Ectodermal cell (in vitro differentiated cells): ENCODE data around the gene RBBP5.

Source experiments
- H3K27ac ChIP-seq: 2 replicates; pipeline ENCODE4 v1.7.0; 2013; ENCODE audit warnings: mild to moderate bottlenecking, low read depth, low read length; ENCODE audit not compliant: insufficient read depth, poor library complexity, severe bottlenecking
- H3K27me3 ChIP-seq: 2 replicates; pipeline ENCODE4 v1.7.0; 2013; ENCODE audit warnings: mild to moderate bottlenecking, low read length; ENCODE audit not compliant: insufficient read depth, control insufficient read depth, poor library complexity, severe bottlenecking
- H3K36me3 ChIP-seq: one replicate; pipeline ENCODE4 v1.7.0; 2013; ENCODE audit warnings: low read length; ENCODE audit not compliant: control insufficient read depth, insufficient read depth
- H3K4me1 ChIP-seq: one replicate; pipeline ENCODE4 v1.7.0; 2013; ENCODE audit warnings: low read length; ENCODE audit not compliant: control insufficient read depth, insufficient read depth
- H3K4me3 ChIP-seq: 2 replicates; pipeline ENCODE4 v1.7.0; 2013; ENCODE audit warnings: low read depth, low read length, control low read depth; ENCODE audit not compliant: insufficient read depth
- H3K9me3 ChIP-seq: 2 replicates; pipeline ENCODE4 v1.7.0; 2013; ENCODE audit warnings: mild to moderate bottlenecking, low read length, moderate library complexity; ENCODE audit not compliant: control insufficient read depth
- WGBS, 2 experiments: methylation state at CpG; one replicate each; pipeline ENCODE4 v1.1.7; 2013; ENCODE audit warnings: missing lambda C conversion rate in 2 of 2; 5-methylcytosine and 5-hydroxymethylcytosine counted together

The RBBP5 gene

GRCh38 chr1:205076245-205076761 lies 45.5 kb downstream of the RBBP5 start:
- H3K4me1 ChIP-seq: no peaks in the 10 kb centered on the region
- no peaks in the 10 kb centered on the region for H3K36me3 ChIP-seq
- H3K27me3 ChIP-seq: no peaks in the 10 kb centered on the region
- no peak overlapping the region for H3K4me3 ChIP-seq
- 91 to 92% methylated on average over 4 of the region's 4 CpGs for WGBS, 2 experiments
- no peak overlapping the region for H3K27ac ChIP-seq
- H3K9me3 ChIP-seq: no peaks in the 10 kb centered on the region

- Histone ChIP-seq H3K27me3 (no peaks in the 10 kb centered on the region), H3K4me1 (no peaks in the 10 kb centered on the region), H3K4me3 (no peak overlapping the region), H3K9me3 (no peaks in the 10 kb centered on the region), H3K27ac (no peak overlapping the region), H3K36me3 (no peaks in the 10 kb centered on the region)
- WGBS, 2 experiments: 73 to 80% methylated on average over 7 of the region's 7 CpGs
Observed at GRCh38 chr1:205075642-205076155, 46.1 kb downstream of the RBBP5 start.

GRCh38 chr1:205074513-205074912 lies 47.3 kb downstream of the RBBP5 start:
- no peaks in the 10 kb centered on the region for H3K9me3 ChIP-seq
- no peak overlapping the region for H3K27ac ChIP-seq
- H3K36me3 ChIP-seq: no peaks in the 10 kb centered on the region
- WGBS, 2 experiments: 93 to 95% methylated on average over 7 of the region's 7 CpGs
- no peak overlapping the region for H3K4me3 ChIP-seq
- H3K4me1 ChIP-seq: no peaks in the 10 kb centered on the region
- no peaks in the 10 kb centered on the region for H3K27me3 ChIP-seq

GRCh38 chr1:205074084-205074483 lies 47.7 kb downstream of the RBBP5 start:
- H3K4me1 ChIP-seq: no peaks in the 10 kb centered on the region
- no peaks in the 10 kb centered on the region for H3K9me3 ChIP-seq
- WGBS, 2 experiments: 95 to 96% methylated on average over 11 of the region's 11 CpGs

GRCh38 chr1:205073511-205073910 lies 48.3 kb downstream of the RBBP5 start:
- H3K4me3 ChIP-seq: no peak overlapping the region
- WGBS, 2 experiments: 94 to 96% methylated on average over 12 of the region's 12 CpGs
- H3K9me3 ChIP-seq: no peaks in the 10 kb centered on the region
- no peaks in the 10 kb centered on the region for H3K36me3 ChIP-seq
- H3K4me1 ChIP-seq: no peaks in the 10 kb centered on the region
- no peaks in the 10 kb centered on the region for H3K27me3 ChIP-seq
- no peak overlapping the region for H3K27ac ChIP-seq

More at GRCh38 chr1:205074084-205074483, 47.7 kb downstream of the RBBP5 start:
- Histone ChIP-seq H3K4me3 (no peak overlapping the region), H3K27me3 (no peaks in the 10 kb centered on the region), H3K27ac (no peak overlapping the region), H3K36me3 (no peaks in the 10 kb centered on the region)

- Histone ChIP-seq H3K4me1 (no peaks in the 10 kb centered on the region), H3K4me3 (no peak overlapping the region), H3K9me3 (no peaks in the 10 kb centered on the region), H3K27ac (no peak overlapping the region), H3K36me3 (no peaks in the 10 kb centered on the region), H3K27me3 (no peaks in the 10 kb centered on the region)
- 93 to 94% methylated on average over 8 of the region's 8 CpGs for WGBS, 2 experiments
Observed at GRCh38 chr1:205072881-205073280, 48.9 kb downstream of the RBBP5 start.

- H3K4me3 ChIP-seq: no peak overlapping the region
- H3K27ac ChIP-seq: no peak overlapping the region
- H3K9me3 ChIP-seq: no peaks in the 10 kb centered on the region
- no peaks in the 10 kb centered on the region for H3K36me3 ChIP-seq
- no peaks in the 10 kb centered on the region for H3K4me1 ChIP-seq
- WGBS, 2 experiments: 93 to 94% methylated on average over 9 of the region's 9 CpGs
- no peaks in the 10 kb centered on the region for H3K27me3 ChIP-seq
Observed at GRCh38 chr1:205072286-205072685, 49.5 kb downstream of the RBBP5 start.

GRCh38 chr1:205071801-205072200 lies 50.0 kb downstream of the RBBP5 start:
- Histone ChIP-seq H3K36me3 (no peaks in the 10 kb centered on the region), H3K27ac (no peak overlapping the region), H3K27me3 (no peaks in the 10 kb centered on the region), H3K4me1 (no peaks in the 10 kb centered on the region), H3K4me3 (no peak overlapping the region), H3K9me3 (no peaks in the 10 kb centered on the region)
- WGBS, 2 experiments: 91 to 93% methylated on average over 12 of the region's 12 CpGs

GRCh38 chr1:205071028-205071409 lies 50.8 kb downstream of the RBBP5 start:
- 92 to 97% methylated on average over 2 of the region's 2 CpGs for WGBS, 2 experiments

GRCh38 chr1:205069371-205070125 lies 52.2 kb downstream of the RBBP5 start:
- Histone ChIP-seq H3K9me3 (no peaks in the 10 kb centered on the region), H3K27ac (no peak overlapping the region), H3K4me3 (no peak overlapping the region), H3K36me3 (peaks cover 7% of the 10 kb centered on the region), H3K27me3 (no peaks in the 10 kb centered on the region), H3K4me1 (no peaks in the 10 kb centered on the region)
- 94 to 95% methylated on average over 42 of the region's 42 CpGs for WGBS, 2 experiments

More at GRCh38 chr1:205071028-205071409, 50.8 kb downstream of the RBBP5 start:
- Histone ChIP-seq H3K27me3 (no peaks in the 10 kb centered on the region), H3K36me3 (no peaks in the 10 kb centered on the region), H3K27ac (no peak overlapping the region), H3K9me3 (no peaks in the 10 kb centered on the region), H3K4me3 (no peak overlapping the region), H3K4me1 (no peaks in the 10 kb centered on the region)
